ENCODE data around the gene PPP2R5B.

PPP2R5B gene

GRCh38 chr11:64923944-64924909 lies at the start of gene PPP2R5B:
PPP2R5B (plus strand) TSS chr11:64924689; CDS start chr11:64925735, 1,046 bp downstream.
- peak within 1 kb of the TSS; percentile 89 for H3K27ac ChIP-seq
- TF ChIP-seq CTCF (conservative IDR thresholded peaks at IDR 0.05) = no peak

- TF ChIP-seq CTCF (conservative IDR thresholded peaks at IDR 0.05) = no peak
These were observed 48.9 kb upstream of the PPP2R5B start for GRCh38 chr11:64875369-64876228.

GRCh38 chr11:64876229-64876750 lies 48.2 kb upstream of the PPP2R5B start:
- TF ChIP-seq CTCF (conservative IDR thresholded peaks at IDR 0.05) = no peak
- H3K27ac ChIP-seq = peak overlapping the region; percentile 94

More at GRCh38 chr11:64875369-64876228, 48.9 kb upstream of the PPP2R5B start:
- H3K27ac ChIP-seq = peak overlapping the region; percentile 94; the same call in 1 of the 2 replicates

- TF ChIP-seq CTCF (conservative IDR thresholded peaks at IDR 0.05) = no peak
- H3K27ac ChIP-seq = peak overlapping the region; percentile 94
These were observed 47.6 kb upstream of the PPP2R5B start for GRCh38 chr11:64876835-64877341.

GRCh38 chr11:64877390-64878222 lies 46.9 kb upstream of the PPP2R5B start:
- peak overlapping the region; percentile 94 for H3K27ac ChIP-seq
- no peak for TF ChIP-seq CTCF (conservative IDR thresholded peaks at IDR 0.05)

- TF ChIP-seq CTCF (conservative IDR thresholded peaks at IDR 0.05) = no peak
- peak overlapping the region; percentile 94 for H3K27ac ChIP-seq
These were observed 46.3 kb upstream of the PPP2R5B start for GRCh38 chr11:64878223-64878493.
